ENCODE results near the gene NGB.
"Not testable (repeated sequence)": the region's sequence is repeated elsewhere in the genome, so short reads cannot be mapped to it uniquely, and the experiment has no call there.

The NGB gene

GRCh38 chr14:77284466-77284865 lies 13.5 kb upstream of the NGB start:
- Histone ChIP-seq H3K4me3 (ENCODE audit: low read length) (no peak overlapping the region), H3K9me3 (ENCODE audit: control insufficient read depth, low read length) (no peaks in the 10 kb centered on the region), H3K4me1 (ENCODE audit: control insufficient read depth, insufficient read depth, low read length) (no peaks in the 10 kb centered on the region), H3K27me3 (ENCODE audit: control insufficient read depth, insufficient read depth, low read length) (no peaks in the 10 kb centered on the region), H3K36me3 (ENCODE audit: control insufficient read depth, insufficient read depth, low read length) (no peaks in the 10 kb centered on the region), H3K9ac (ENCODE audit: low read length) (no peak overlapping the region)

- no peaks in the 10 kb centered on the region for H3K36me3 ChIP-seq (ENCODE audit: control insufficient read depth, insufficient read depth, low read length)
- H3K27me3 ChIP-seq (ENCODE audit: control insufficient read depth, insufficient read depth, low read length) = no peaks in the 10 kb centered on the region
- H3K4me1 ChIP-seq (ENCODE audit: control insufficient read depth, insufficient read depth, low read length) = no peaks in the 10 kb centered on the region
- H3K4me3 ChIP-seq (ENCODE audit: low read length) = no peak overlapping the region
- no peaks in the 10 kb centered on the region for H3K9me3 ChIP-seq (ENCODE audit: control insufficient read depth, low read length)
- no peak overlapping the region for H3K9ac ChIP-seq (ENCODE audit: low read length)
Measured at GRCh38 chr14:77284066-77284465, 13.1 kb upstream of the NGB start.

- no peaks in the 10 kb centered on the region for H3K36me3 ChIP-seq (ENCODE audit: control insufficient read depth, insufficient read depth, low read length)
- no peaks in the 10 kb centered on the region for H3K9me3 ChIP-seq (ENCODE audit: control insufficient read depth, low read length)
- H3K4me3 ChIP-seq (ENCODE audit: low read length) = no peak overlapping the region
- no peaks in the 10 kb centered on the region for H3K4me1 ChIP-seq (ENCODE audit: control insufficient read depth, insufficient read depth, low read length)
- no peak overlapping the region for H3K9ac ChIP-seq (ENCODE audit: low read length)
- H3K27me3 ChIP-seq (ENCODE audit: control insufficient read depth, insufficient read depth, low read length) = no peaks in the 10 kb centered on the region
Measured at GRCh38 chr14:77281852-77282410, 10.9 kb upstream of the NGB start.

- H3K9me3 ChIP-seq (ENCODE audit: control insufficient read depth, low read length); H3K4me3 ChIP-seq (ENCODE audit: low read length); H3K27me3 ChIP-seq (ENCODE audit: control insufficient read depth, insufficient read depth, low read length); H3K9ac ChIP-seq (ENCODE audit: low read length); H3K4me1 ChIP-seq (ENCODE audit: control insufficient read depth, insufficient read depth, low read length); H3K36me3 ChIP-seq (ENCODE audit: control insufficient read depth, insufficient read depth, low read length): not testable (repeated sequence)
Measured at GRCh38 chr14:77280921-77281320, 9.9 kb upstream of the NGB start.

- Histone ChIP-seq H3K27me3 (ENCODE audit: control insufficient read depth, insufficient read depth, low read length) (no peaks in the 10 kb centered on the region), H3K9me3 (ENCODE audit: control insufficient read depth, low read length) (no peaks in the 10 kb centered on the region), H3K36me3 (ENCODE audit: control insufficient read depth, insufficient read depth, low read length) (no peaks in the 10 kb centered on the region)
Measured at GRCh38 chr14:77279719-77280118, 8.7 kb upstream of the NGB start.

GRCh38 chr14:77278461-77279230 lies 7.6 kb upstream of the NGB start:
- no peaks in the 10 kb centered on the region for H3K27me3 ChIP-seq (ENCODE audit: control insufficient read depth, insufficient read depth, low read length)
- no peaks in the 10 kb centered on the region for H3K9me3 ChIP-seq (ENCODE audit: control insufficient read depth, low read length)
- H3K9ac ChIP-seq (ENCODE audit: low read length) = no peak overlapping the region
- no peaks in the 10 kb centered on the region for H3K36me3 ChIP-seq (ENCODE audit: control insufficient read depth, insufficient read depth, low read length)
- no peak overlapping the region for H3K4me3 ChIP-seq (ENCODE audit: low read length)
- H3K4me1 ChIP-seq (ENCODE audit: control insufficient read depth, insufficient read depth, low read length) = no peaks in the 10 kb centered on the region

More at GRCh38 chr14:77279719-77280118, 8.7 kb upstream of the NGB start:
- Histone ChIP-seq H3K9ac (ENCODE audit: low read length) (no peak overlapping the region), H3K4me3 (ENCODE audit: low read length) (no peak overlapping the region), H3K4me1 (ENCODE audit: control insufficient read depth, insufficient read depth, low read length) (no peaks in the 10 kb centered on the region)

- no peaks in the 10 kb centered on the region for H3K4me1 ChIP-seq (ENCODE audit: control insufficient read depth, insufficient read depth, low read length)
- no peak overlapping the region for H3K4me3 ChIP-seq (ENCODE audit: low read length)
- peaks cover 7% of the 10 kb centered on the region for H3K27me3 ChIP-seq (ENCODE audit: control insufficient read depth, insufficient read depth, low read length)
- H3K36me3 ChIP-seq (ENCODE audit: control insufficient read depth, insufficient read depth, low read length) = no peaks in the 10 kb centered on the region
- H3K9me3 ChIP-seq (ENCODE audit: control insufficient read depth, low read length) = no peaks in the 10 kb centered on the region
- H3K9ac ChIP-seq (ENCODE audit: low read length) = no peak overlapping the region
Measured at GRCh38 chr14:77276959-77277358, 6.0 kb upstream of the NGB start.

GRCh38 chr14:77276295-77276935 lies 5.4 kb upstream of the NGB start:
- H3K9me3 ChIP-seq (ENCODE audit: control insufficient read depth, low read length) = no peaks in the 10 kb centered on the region
- H3K4me1 ChIP-seq (ENCODE audit: control insufficient read depth, insufficient read depth, low read length) = no peaks in the 10 kb centered on the region
- H3K36me3 ChIP-seq (ENCODE audit: control insufficient read depth, insufficient read depth, low read length) = no peaks in the 10 kb centered on the region
- H3K4me3 ChIP-seq (ENCODE audit: low read length) = no peak overlapping the region
- peaks cover 9% of the 10 kb centered on the region for H3K27me3 ChIP-seq (ENCODE audit: control insufficient read depth, insufficient read depth, low read length)
- no peak overlapping the region for H3K9ac ChIP-seq (ENCODE audit: low read length)

- H3K4me1 ChIP-seq (ENCODE audit: control insufficient read depth, insufficient read depth, low read length) = no peaks in the 10 kb centered on the region
- no peak overlapping the region for H3K4me3 ChIP-seq (ENCODE audit: low read length)
- no peaks in the 10 kb centered on the region for H3K9me3 ChIP-seq (ENCODE audit: control insufficient read depth, low read length)
- H3K9ac ChIP-seq (ENCODE audit: low read length) = no peak overlapping the region
- peaks cover 16% of the 10 kb centered on the region for H3K27me3 ChIP-seq (ENCODE audit: control insufficient read depth, insufficient read depth, low read length)
- no peaks in the 10 kb centered on the region for H3K36me3 ChIP-seq (ENCODE audit: control insufficient read depth, insufficient read depth, low read length)
Measured at GRCh38 chr14:77275601-77276017, 4.6 kb upstream of the NGB start.

- Histone ChIP-seq H3K4me1 (ENCODE audit: control insufficient read depth, insufficient read depth, low read length) (no peaks in the 10 kb centered on the region), H3K4me3 (ENCODE audit: low read length) (no peak overlapping the region), H3K27me3 (ENCODE audit: control insufficient read depth, insufficient read depth, low read length) (peaks cover 21% of the 10 kb centered on the region), H3K9ac (ENCODE audit: low read length) (no peak overlapping the region), H3K36me3 (ENCODE audit: control insufficient read depth, insufficient read depth, low read length) (no peaks in the 10 kb centered on the region), H3K9me3 (ENCODE audit: control insufficient read depth, low read length) (no peaks in the 10 kb centered on the region)
Measured at GRCh38 chr14:77275041-77275580, 4.1 kb upstream of the NGB start.

- Histone ChIP-seq H3K4me1 (ENCODE audit: control insufficient read depth, insufficient read depth, low read length) (no peaks in the 10 kb centered on the region), H3K4me3 (ENCODE audit: low read length) (no peak overlapping the region), H3K9me3 (ENCODE audit: control insufficient read depth, low read length) (no peaks in the 10 kb centered on the region), H3K9ac (ENCODE audit: low read length) (no peak overlapping the region), H3K36me3 (ENCODE audit: control insufficient read depth, insufficient read depth, low read length) (no peaks in the 10 kb centered on the region), H3K27me3 (ENCODE audit: control insufficient read depth, insufficient read depth, low read length) (peaks cover 28% of the 10 kb centered on the region)
Measured at GRCh38 chr14:77273796-77274195, 2.8 kb upstream of the NGB start.

GRCh38 chr14:77272261-77272660 lies 1.3 kb upstream of the NGB start:
- no peaks in the 10 kb centered on the region for H3K4me1 ChIP-seq (ENCODE audit: control insufficient read depth, insufficient read depth, low read length)
- H3K27me3 ChIP-seq (ENCODE audit: control insufficient read depth, insufficient read depth, low read length) = peaks cover 33% of the 10 kb centered on the region
- H3K4me3 ChIP-seq (ENCODE audit: low read length) = no peak overlapping the region

More at GRCh38 chr14:77272261-77272660, 1.3 kb upstream of the NGB start:
- Histone ChIP-seq H3K36me3 (ENCODE audit: control insufficient read depth, insufficient read depth, low read length) (no peaks in the 10 kb centered on the region), H3K9ac (ENCODE audit: low read length) (no peak overlapping the region), H3K9me3 (ENCODE audit: control insufficient read depth, low read length) (no peaks in the 10 kb centered on the region)
